Measurements from ENCODE around the gene MYEOV.

Gene MYEOV

GRCh38 chr11:69259096-69259495 lies 34.9 kb upstream of the MYEOV start:
- no peak for TF ChIP-seq CTCF (conservative IDR thresholded peaks at IDR 0.05; ENCODE audit: low read depth, low read length)
- no peak overlapping the region for H3K4me3 ChIP-seq (ENCODE audit: low read depth, low read length)
- DNase-seq (ENCODE audit: low read depth) = no peak

DNA sequence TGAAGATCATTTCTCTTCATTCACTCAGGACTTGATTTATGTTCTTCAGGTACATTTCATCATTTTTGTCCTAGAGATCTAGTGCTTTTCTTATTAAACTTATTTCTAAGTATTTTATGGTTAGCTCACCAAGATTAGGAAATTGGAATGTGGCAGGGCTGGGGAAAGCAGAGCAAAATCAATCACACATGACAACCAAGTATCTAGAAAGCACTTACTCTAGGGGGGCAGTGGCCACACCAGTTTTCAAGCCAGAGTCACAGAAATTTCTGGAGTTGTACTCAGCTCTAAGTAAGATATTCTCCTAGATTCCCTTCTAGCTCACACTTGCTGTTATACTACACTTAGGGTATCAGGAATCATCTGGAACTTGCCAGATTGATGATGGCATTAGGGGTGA lies 33.3 kb upstream of the MYEOV start:
- no peak for TF ChIP-seq CTCF (conservative IDR thresholded peaks at IDR 0.05; ENCODE audit: low read depth, low read length)
- no peak for DNase-seq (ENCODE audit: low read depth)
- no peak overlapping the region for H3K4me3 ChIP-seq (ENCODE audit: low read depth, low read length)

DNA sequence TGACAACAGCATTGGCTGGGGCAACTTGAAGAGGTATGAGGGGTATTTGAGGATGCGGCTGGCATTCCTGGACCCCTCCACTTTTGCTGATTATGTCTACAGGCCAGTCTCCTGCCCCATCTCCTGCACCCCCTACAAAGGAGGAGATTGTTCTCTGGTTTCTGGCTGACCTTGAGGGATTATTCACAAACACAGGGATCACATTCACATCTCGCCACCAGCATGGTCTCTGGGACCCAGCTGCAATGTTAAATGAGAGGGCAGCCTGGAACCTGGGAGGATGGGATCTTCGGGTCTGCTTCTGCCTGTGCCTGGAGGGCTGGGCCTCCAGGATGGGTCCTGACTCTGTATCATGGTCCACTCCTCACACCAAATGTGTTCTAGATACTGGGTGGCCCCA lies 32.8 kb upstream of the MYEOV start:
- DNase-seq (ENCODE audit: low read depth) = no peak
- no peak for TF ChIP-seq CTCF (conservative IDR thresholded peaks at IDR 0.05; ENCODE audit: low read depth, low read length)
- H3K4me3 ChIP-seq (ENCODE audit: low read depth, low read length) = no peak overlapping the region

DNA sequence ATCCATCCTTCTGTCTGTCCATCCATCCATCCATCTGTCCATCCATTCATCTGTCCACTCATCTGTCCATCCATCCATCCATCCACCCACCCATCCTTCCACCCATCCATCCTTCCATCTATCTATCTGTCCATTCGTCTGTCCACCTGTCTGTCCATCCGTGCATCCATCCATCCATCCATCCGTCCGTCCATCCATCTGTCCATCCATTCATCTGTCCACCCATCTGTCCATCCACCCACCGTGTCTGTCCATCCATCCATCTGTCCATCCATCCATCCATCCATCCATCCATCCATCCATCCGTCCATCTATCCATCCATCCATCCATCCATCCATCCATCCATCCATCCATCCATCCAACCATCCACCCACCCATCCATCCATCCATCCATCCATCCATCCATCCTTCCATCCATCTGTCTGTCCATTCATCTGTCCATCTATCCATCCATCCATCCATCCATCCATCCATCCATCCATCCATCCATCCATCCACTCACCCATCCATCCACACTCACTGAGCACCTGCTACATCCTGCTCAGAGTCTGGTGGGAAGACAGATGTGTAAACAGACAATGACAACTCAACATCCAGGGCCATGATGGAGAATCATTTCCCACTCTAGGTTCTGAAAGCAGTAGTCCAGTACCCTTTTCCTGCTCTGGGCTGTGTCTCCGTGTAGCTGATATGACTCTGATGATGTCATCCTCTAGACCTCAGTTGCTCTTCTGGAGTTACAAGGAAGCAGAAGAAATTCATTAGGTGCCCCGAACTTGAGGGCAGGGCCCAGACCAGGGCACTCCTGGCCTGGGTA lies 30.8 kb upstream of the MYEOV start:
- TF ChIP-seq CTCF (conservative IDR thresholded peaks at IDR 0.05; ENCODE audit: low read depth, low read length) = no peak
- no peak for DNase-seq (ENCODE audit: low read depth)
- H3K4me3 ChIP-seq (ENCODE audit: low read depth, low read length) = no peak overlapping the region

GRCh38 chr11:69263736-69264052 lies 30.3 kb upstream of the MYEOV start:
- no peak for TF ChIP-seq CTCF (conservative IDR thresholded peaks at IDR 0.05; ENCODE audit: low read depth, low read length)
- H3K4me3 ChIP-seq (ENCODE audit: low read depth, low read length) = no peak overlapping the region

DNA sequence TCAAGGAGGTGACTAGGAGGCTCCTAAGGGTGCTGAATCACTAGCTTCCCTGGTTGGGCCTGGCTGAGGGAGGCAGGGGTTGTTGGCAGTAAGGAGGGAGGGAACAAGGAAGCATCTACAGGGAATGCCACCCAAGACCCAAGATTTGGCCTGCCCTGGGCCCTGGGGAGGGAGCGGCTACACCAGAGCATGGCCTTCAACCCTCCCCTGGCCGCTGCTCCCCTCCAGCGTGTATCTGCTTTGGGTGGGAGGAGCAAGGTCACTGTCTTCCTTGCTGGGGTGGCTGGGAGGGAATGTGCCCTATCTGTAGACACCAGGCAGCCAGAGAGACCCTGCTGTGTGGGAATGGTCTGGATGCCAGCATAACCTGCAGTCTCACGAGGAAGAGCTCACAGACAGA lies 29.5 kb upstream of the MYEOV start:
- DNase-seq (ENCODE audit: low read depth) = no peak
- no peak for TF ChIP-seq CTCF (conservative IDR thresholded peaks at IDR 0.05; ENCODE audit: low read depth, low read length)
- H3K4me3 ChIP-seq (ENCODE audit: low read depth, low read length) = no peak overlapping the region

More at GRCh38 chr11:69263736-69264052, 30.3 kb upstream of the MYEOV start:
- DNase-seq (ENCODE audit: low read depth) = no peak

DNA sequence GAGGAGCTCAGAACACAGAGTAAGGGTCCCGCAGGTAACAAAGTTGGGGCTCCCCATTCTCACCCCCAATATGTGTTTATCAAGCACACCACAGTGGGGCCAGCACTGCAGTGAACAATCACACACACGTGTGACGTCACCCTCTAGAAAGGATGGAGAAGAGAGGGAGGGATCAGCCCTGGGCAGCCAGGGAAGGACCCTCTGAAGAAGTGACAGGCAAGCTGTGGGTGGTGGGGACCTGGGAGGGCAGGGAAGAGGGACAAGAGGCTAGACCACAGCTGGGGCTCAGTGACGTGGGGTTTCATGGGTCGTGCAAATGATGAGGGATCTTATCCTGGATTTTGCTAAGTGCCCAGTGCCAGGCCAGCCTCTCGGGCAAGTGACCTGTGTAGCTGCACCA lies 28.7 kb upstream of the MYEOV start:
- no peak overlapping the region for H3K4me3 ChIP-seq (ENCODE audit: low read depth, low read length)
- no peak for DNase-seq (ENCODE audit: low read depth)
- TF ChIP-seq CTCF (conservative IDR thresholded peaks at IDR 0.05; ENCODE audit: low read depth, low read length) = no peak
